Endothelial cell of umbilical vein (primary cell): ENCODE results near the gene FAM120C.

ENCODE experiments used
- EZH2 ChIP-seq: IDR thresholded peaks from 2 replicates; pipeline ENCODE4 v1.6.1; 2012; ENCODE audit warnings: borderline replicate concordance, low read depth, mild to moderate bottlenecking, moderate library complexity, low read length, inconsistent platforms; ENCODE audit not compliant: severe bottlenecking
- GATA2 ChIP-seq: IDR thresholded peaks from 2 replicates; pipeline ENCODE4 v1.7.0; 2011; ENCODE audit warnings: low read depth, mild to moderate bottlenecking, moderate library complexity, mixed read lengths, low read length; ENCODE audit not compliant: insufficient read length, insufficient read depth
- POLR2A ChIP-seq: IDR thresholded peaks from 2 replicates; pipeline ENCODE4 v1.6.1; 2012; ENCODE audit warnings: low read depth, mild to moderate bottlenecking, control low read depth, low read length
- TF ChIP-seq, protein P1 (sequence below), 2 donors: IDR thresholded peaks; 1 replicate in 1 of 2; 2 replicates in 1 of 2; pipeline ENCODE4 v1.5.1; 2011; ENCODE audit warnings: low read length in 2 of 2, mild to moderate bottlenecking in 2 of 2, moderate library complexity in 2 of 2, control low read depth in 1 of 2, inconsistent platforms in 1 of 2, low read depth in 1 of 2; ENCODE audit not compliant: insufficient read depth in 1 of 2; ENCODE audit errors: extremely low read depth in 1 of 2
- TF ChIP-seq, protein P2 (sequence below): IDR thresholded peaks from 2 replicates; pipeline ENCODE4 v1.6.1; 2011; ENCODE audit not compliant: insufficient read depth, insufficient read length

DNA sequence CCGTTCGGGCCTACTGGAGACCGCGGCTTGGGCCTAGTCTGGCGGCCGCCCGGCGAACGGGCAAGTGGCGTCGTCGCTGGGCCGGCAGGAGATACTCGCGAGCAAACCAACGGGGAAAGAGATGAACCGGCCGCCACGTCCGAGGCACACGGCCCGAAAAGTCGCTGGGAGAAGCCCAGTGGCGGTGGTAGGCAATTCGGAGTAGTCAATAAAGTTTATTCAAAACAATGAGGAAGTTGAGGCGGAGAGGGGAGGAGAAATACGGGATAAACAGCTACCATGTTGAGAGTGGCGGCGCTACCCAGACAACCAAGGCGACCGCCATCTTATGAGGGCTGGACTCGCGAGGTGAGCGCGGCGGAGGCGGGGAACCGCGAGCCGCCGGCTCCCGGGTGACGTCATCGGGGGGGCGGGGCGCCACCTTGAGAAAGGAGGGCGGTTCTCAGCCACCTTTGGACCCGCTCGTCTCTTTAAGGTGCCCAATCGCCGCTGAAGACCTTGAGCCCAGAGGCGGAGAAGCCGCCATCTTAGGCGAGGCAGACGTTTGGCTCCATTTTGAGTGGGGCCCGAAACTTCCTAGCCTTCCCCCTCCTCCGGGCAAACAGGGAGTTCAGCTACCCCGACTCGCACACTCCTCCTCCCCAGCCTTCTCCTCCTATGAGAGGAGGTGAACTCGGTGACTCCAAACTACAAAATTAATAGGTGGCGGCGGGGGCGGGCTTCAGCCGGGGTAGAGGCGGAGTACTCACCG lies 138.8 kb downstream of the FAM120C start, which contains the start of gene PHF8:
- TF ChIP-seq EZH2: no peak
- peak; percentile 70 for TF ChIP-seq POLR2A
- TF ChIP-seq, protein P1, sequence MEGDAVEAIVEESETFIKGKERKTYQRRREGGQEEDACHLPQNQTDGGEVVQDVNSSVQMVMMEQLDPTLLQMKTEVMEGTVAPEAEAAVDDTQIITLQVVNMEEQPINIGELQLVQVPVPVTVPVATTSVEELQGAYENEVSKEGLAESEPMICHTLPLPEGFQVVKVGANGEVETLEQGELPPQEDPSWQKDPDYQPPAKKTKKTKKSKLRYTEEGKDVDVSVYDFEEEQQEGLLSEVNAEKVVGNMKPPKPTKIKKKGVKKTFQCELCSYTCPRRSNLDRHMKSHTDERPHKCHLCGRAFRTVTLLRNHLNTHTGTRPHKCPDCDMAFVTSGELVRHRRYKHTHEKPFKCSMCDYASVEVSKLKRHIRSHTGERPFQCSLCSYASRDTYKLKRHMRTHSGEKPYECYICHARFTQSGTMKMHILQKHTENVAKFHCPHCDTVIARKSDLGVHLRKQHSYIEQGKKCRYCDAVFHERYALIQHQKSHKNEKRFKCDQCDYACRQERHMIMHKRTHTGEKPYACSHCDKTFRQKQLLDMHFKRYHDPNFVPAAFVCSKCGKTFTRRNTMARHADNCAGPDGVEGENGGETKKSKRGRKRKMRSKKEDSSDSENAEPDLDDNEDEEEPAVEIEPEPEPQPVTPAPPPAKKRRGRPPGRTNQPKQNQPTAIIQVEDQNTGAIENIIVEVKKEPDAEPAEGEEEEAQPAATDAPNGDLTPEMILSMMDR (IDR thresholded peaks at IDR 0.05; ENCODE audit: extremely low read depth in 1 of 2, insufficient read depth in 1 of 2, low read depth in 1 of 2, low read length in 2 of 2): no peak
- no peak for TF ChIP-seq GATA2
- TF ChIP-seq, protein P2, sequence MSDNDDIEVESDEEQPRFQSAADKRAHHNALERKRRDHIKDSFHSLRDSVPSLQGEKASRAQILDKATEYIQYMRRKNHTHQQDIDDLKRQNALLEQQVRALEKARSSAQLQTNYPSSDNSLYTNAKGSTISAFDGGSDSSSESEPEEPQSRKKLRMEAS: no peak
